HepG2 (cell line): ENCODE data around the gene CITED2. TPM values are rescaled to one million over a fixed set of nuclear protein-coding genes. Genes with fewer than 3 reads are reported as not detected.

Source experiments
- HDAC2 ChIP-seq: sonication (generic); formaldehyde crosslinking; IDR thresholded peaks from 2 replicates; pipeline ENCODE4 v1.4.0; 2020; ENCODE audit warnings: missing genetic modification reagents
- HES4 ChIP-seq: sonication (generic); formaldehyde crosslinking; IDR thresholded peaks from 2 replicates; pipeline ENCODE4 v1.9.0; 2021; ENCODE audit warnings: mild to moderate bottlenecking, missing genetic modification reagents, borderline replicate concordance
- MAF1 ChIP-seq: sonication (generic); formaldehyde crosslinking; IDR thresholded peaks from 2 replicates; pipeline ENCODE4 v1.5.0; 2020; ENCODE audit warnings: missing genetic modification reagents, borderline replicate concordance
- MEIS2 ChIP-seq: sonication (generic); formaldehyde crosslinking; IDR thresholded peaks from 2 replicates; pipeline ENCODE4 v1.9.0; 2021; ENCODE audit warnings: mild to moderate bottlenecking, missing genetic modification reagents
- NFE2L2 ChIP-seq: fragments of 150-350 bp; IDR thresholded peaks from 2 replicates; pipeline ENCODE4 v1.6.1; 2014; ENCODE audit warnings: low read length
- NKX3-1 ChIP-seq: sonication (generic); formaldehyde crosslinking; IDR thresholded peaks from 2 replicates; pipeline ENCODE4 v1.5.0; 2020; ENCODE audit warnings: missing genetic modification reagents
- RXRB ChIP-seq: IDR thresholded peaks from 2 replicates; pipeline ENCODE4 v1.6.1; 2016; ENCODE audit warnings: borderline replicate concordance, missing genetic modification reagents, missing compliant biosample characterization
- ZBTB3 ChIP-seq: sonication (generic); formaldehyde crosslinking; IDR thresholded peaks from 2 replicates; pipeline ENCODE4 v1.4.0; 2020; ENCODE audit warnings: low read depth, mild to moderate bottlenecking, moderate library complexity, missing genetic modification reagents, borderline replicate concordance
- ZFP37 ChIP-seq: sonication (generic); formaldehyde crosslinking; IDR thresholded peaks from 2 replicates; pipeline ENCODE4 v1.4.0; 2020; ENCODE audit warnings: missing genetic modification reagents, borderline replicate concordance
- ZNF138 ChIP-seq: sonication (generic); formaldehyde crosslinking; IDR thresholded peaks from 2 replicates; pipeline ENCODE4 v1.5.0; 2020; ENCODE audit warnings: mild to moderate bottlenecking, low read depth, missing genetic modification reagents
- ZNF33B ChIP-seq: sonication (generic); formaldehyde crosslinking; IDR thresholded peaks from 2 replicates; pipeline ENCODE4 v1.5.1; 2020; ENCODE audit warnings: mild to moderate bottlenecking, missing genetic modification reagents
- ZNF761 ChIP-seq: sonication (generic); formaldehyde crosslinking; conservative IDR thresholded peaks from 2 replicates; pipeline ENCODE4 v1.4.0; 2020; ENCODE audit warnings: mild to moderate bottlenecking, missing genetic modification reagents
- ZNF777 ChIP-seq: sonication (generic); formaldehyde crosslinking; IDR thresholded peaks from 2 replicates; pipeline ENCODE4 v1.4.0; 2020; ENCODE audit warnings: missing genetic modification reagents
- ZNF891 ChIP-seq: sonication (generic); formaldehyde crosslinking; IDR thresholded peaks from 2 replicates; pipeline ENCODE4 v1.5.0; 2020; ENCODE audit warnings: mild to moderate bottlenecking, missing genetic modification reagents
- polyA plus RNA-seq, 8 experiments: library from polyadenylated mRNA; depleted of rRNA in 3 of 8; stranded (reverse) in 7 of 8; unstranded in 1 of 8; fragments of >200 nt; fragmentation: Illumina TruSeq in 4 of 8; extraction: Trizol in 4 of 8; gene quantifications; 2 replicates each; pipeline versions ENCODE4 v1.2.1 to v1.2.3, GENCODE V29; 2011 to 2016; ENCODE audit warnings: low read depth in 4 of 8, missing spikeins in 1 of 8, mixed read lengths in 1 of 8; ENCODE audit not compliant: insufficient read depth in 1 of 8
- total RNA-seq, 5 experiments: library from RNA; depleted of rRNA; stranded (reverse); fragments of >200 nt; fragmentation: Illumina TruSeq; extraction: Trizol; gene quantifications; 2 replicates each; pipeline ENCODE4 v1.2.3, GENCODE V29; 2016; ENCODE audit warnings: low read depth in 1 of 5
- TF ChIP-seq, protein P1 (sequence below): sonication (generic); formaldehyde crosslinking; IDR thresholded peaks from 2 replicates; pipeline ENCODE4 v1.5.0; 2020; ENCODE audit warnings: mild to moderate bottlenecking, missing genetic modification reagents
- TF ChIP-seq, protein P2 (sequence below): sonication (generic); formaldehyde crosslinking; IDR thresholded peaks from 2 replicates; pipeline ENCODE4 v1.5.1; 2020; ENCODE audit warnings: mild to moderate bottlenecking, missing genetic modification reagents, moderate library complexity
- TF ChIP-seq, protein P3 (sequence below), 2 experiments: sonication (generic) in 1 of 2; formaldehyde crosslinking in 1 of 2; IDR thresholded peaks; 2 replicates each; pipeline versions ENCODE4 v1.4.0 to v1.6.1; 2018 to 2020; ENCODE audit warnings: missing genetic modification reagents in 2 of 2, borderline replicate concordance in 1 of 2, low read depth in 1 of 2, mild to moderate bottlenecking in 1 of 2, missing biosample characterization in 1 of 2
- TF ChIP-seq, protein P4 (sequence below): sonication (generic); formaldehyde crosslinking; IDR thresholded peaks from 2 replicates; pipeline ENCODE4 v1.5.1; 2020; ENCODE audit warnings: mild to moderate bottlenecking, moderate library complexity, missing genetic modification reagents

CITED2 gene
- total and polyA plus RNA-seq, 2 of the 13 experiments (the other 11 are each of a cell fraction or from before 2014, with no cell fraction given) = 17.6 to 57.2 TPM

DNA sequence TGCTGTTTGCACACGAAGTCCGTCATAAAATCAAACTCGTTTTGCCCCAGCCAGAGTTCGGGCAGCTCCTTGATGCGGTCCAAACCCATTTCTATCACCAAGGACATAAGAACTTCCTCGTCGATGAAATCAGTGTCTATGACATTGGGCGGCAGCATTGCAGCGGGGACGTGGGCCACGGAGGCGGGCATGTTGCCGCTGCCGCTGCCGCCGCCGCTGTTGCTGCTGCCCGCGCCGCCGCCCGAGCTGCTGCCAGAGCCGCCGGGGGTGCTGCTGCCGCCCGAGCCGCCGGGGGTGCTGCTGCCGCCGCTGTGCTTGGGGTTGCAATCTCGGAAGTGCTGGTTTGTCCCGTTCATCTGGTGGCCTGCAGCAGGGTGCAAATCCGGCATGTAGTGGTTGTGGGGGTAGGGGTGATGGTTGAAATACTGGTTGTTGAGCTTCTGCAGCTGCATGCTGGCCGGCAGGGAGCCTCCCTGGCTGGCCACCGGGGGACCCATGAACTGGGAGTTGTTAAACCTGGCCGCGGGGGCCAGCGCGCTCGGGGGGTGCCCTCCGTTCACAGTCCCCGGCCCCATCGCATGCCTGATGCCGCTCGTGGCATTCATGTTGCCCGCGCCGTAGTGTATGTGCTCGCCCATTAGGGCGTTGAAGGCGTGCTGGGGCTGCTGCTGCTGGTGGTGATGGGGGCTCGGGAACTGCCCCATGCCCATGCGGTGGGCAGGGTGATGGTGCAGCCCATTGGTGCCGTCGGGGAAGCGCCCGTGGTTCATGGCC lies 1.1 kb downstream of the CITED2 start (continued):
- TF ChIP-seq ZNF761 (CRISPR knock-in tag) (0 out of 2 replicates have a peak, but pooled peaks have one; percentile 40), HES4 (CRISPR knock-in tag) (0 out of 2 replicates have a peak, but pooled peaks have one; percentile 42), ZNF777 (peak; percentile 93), ZFP37 (CRISPR knock-in tag) (no peak), HDAC2 (CRISPR knock-in tag) (no peak), MAF1 (CRISPR knock-in tag) (0 out of 2 replicates have a peak, but pooled peaks have one; percentile 70), NKX3-1 (CRISPR knock-in tag) (no peak), ZNF138 (CRISPR knock-in tag) (no peak; the same call in 1 of the 2 replicates), RXRB (CRISPR knock-in tag) (no peak), ZBTB3 (no peak), NFE2L2 (no peak), MEIS2 (CRISPR knock-in tag) (peak; percentile 59; the same call in 1 of the 2 replicates), ZNF891 (CRISPR knock-in tag) (no peak), ZNF33B (CRISPR knock-in tag) (0 out of 2 replicates have a peak, but pooled peaks have one; percentile 24)
- TF ChIP-seq, protein P1, sequence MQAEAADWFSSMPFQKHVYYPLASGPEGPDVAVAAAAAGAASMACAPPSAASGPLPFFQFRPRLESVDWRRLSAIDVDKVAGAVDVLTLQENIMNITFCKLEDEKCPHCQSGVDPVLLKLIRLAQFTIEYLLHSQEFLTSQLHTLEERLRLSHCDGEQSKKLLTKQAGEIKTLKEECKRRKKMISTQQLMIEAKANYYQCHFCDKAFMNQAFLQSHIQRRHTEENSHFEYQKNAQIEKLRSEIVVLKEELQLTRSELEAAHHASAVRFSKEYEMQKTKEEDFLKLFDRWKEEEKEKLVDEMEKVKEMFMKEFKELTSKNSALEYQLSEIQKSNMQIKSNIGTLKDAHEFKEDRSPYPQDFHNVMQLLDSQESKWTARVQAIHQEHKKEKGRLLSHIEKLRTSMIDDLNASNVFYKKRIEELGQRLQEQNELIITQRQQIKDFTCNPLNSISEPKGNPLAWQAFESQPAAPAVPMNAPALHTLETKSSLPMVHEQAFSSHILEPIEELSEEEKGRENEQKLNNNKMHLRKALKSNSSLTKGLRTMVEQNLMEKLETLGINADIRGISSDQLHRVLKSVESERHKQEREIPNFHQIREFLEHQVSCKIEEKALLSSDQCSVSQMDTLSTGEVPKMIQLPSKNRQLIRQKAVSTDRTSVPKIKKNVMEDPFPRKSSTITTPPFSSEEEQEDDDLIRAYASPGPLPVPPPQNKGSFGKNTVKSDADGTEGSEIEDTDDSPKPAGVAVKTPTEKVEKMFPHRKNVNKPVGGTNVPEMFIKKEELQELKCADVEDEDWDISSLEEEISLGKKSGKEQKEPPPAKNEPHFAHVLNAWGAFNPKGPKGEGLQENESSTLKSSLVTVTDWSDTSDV (CRISPR knock-in tag) = no peak
- TF ChIP-seq, protein P2, sequence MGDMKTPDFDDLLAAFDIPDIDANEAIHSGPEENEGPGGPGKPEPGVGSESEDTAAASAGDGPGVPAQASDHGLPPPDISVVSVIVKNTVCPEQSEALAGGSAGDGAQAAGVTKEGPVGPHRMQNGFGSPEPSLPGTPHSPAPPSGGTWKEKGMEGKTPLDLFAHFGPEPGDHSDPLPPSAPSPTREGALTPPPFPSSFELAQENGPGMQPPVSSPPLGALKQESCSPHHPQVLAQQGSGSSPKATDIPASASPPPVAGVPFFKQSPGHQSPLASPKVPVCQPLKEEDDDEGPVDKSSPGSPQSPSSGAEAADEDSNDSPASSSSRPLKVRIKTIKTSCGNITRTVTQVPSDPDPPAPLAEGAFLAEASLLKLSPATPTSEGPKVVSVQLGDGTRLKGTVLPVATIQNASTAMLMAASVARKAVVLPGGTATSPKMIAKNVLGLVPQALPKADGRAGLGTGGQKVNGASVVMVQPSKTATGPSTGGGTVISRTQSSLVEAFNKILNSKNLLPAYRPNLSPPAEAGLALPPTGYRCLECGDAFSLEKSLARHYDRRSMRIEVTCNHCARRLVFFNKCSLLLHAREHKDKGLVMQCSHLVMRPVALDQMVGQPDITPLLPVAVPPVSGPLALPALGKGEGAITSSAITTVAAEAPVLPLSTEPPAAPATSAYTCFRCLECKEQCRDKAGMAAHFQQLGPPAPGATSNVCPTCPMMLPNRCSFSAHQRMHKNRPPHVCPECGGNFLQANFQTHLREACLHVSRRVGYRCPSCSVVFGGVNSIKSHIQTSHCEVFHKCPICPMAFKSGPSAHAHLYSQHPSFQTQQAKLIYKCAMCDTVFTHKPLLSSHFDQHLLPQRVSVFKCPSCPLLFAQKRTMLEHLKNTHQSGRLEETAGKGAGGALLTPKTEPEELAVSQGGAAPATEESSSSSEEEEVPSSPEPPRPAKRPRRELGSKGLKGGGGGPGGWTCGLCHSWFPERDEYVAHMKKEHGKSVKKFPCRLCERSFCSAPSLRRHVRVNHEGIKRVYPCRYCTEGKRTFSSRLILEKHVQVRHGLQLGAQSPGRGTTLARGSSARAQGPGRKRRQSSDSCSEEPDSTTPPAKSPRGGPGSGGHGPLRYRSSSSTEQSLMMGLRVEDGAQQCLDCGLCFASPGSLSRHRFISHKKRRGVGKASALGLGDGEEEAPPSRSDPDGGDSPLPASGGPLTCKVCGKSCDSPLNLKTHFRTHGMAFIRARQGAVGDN (CRISPR knock-in tag) = peak; percentile 0; the same call in 1 of the 2 replicates
- TF ChIP-seq, protein P3, sequence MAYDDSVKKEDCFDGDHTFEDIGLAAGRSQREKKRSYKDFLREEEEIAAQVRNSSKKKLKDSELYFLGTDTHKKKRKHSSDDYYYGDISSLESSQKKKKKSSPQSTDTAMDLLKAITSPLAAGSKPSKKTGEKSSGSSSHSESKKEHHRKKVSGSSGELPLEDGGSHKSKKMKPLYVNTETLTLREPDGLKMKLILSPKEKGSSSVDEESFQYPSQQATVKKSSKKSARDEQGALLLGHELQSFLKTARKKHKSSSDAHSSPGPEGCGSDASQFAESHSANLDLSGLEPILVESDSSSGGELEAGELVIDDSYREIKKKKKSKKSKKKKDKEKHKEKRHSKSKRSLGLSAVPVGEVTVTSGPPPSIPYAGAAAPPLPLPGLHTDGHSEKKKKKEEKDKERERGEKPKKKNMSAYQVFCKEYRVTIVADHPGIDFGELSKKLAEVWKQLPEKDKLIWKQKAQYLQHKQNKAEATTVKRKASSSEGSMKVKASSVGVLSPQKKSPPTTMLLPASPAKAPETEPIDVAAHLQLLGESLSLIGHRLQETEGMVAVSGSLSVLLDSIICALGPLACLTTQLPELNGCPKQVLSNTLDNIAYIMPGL (CRISPR knock-in tag; IDR thresholded peaks at IDR 0.05; ENCODE audit: borderline replicate concordance in 1 of 2, low read depth in 1 of 2) = peak in 1 of 2 experiments; percentile 74; a peak in 3 of 4 replicates
- TF ChIP-seq, protein P4, sequence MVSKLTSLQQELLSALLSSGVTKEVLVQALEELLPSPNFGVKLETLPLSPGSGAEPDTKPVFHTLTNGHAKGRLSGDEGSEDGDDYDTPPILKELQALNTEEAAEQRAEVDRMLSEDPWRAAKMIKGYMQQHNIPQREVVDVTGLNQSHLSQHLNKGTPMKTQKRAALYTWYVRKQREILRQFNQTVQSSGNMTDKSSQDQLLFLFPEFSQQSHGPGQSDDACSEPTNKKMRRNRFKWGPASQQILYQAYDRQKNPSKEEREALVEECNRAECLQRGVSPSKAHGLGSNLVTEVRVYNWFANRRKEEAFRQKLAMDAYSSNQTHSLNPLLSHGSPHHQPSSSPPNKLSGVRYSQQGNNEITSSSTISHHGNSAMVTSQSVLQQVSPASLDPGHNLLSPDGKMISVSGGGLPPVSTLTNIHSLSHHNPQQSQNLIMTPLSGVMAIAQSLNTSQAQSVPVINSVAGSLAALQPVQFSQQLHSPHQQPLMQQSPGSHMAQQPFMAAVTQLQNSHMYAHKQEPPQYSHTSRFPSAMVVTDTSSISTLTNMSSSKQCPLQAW = no peak
